ENCODE results near the gene PPFIA3.

GRCh38 chr19:49107625-49108459 is 11.5 kb upstream of the PPFIA3 start:
- TF ChIP-seq, protein P1, sequence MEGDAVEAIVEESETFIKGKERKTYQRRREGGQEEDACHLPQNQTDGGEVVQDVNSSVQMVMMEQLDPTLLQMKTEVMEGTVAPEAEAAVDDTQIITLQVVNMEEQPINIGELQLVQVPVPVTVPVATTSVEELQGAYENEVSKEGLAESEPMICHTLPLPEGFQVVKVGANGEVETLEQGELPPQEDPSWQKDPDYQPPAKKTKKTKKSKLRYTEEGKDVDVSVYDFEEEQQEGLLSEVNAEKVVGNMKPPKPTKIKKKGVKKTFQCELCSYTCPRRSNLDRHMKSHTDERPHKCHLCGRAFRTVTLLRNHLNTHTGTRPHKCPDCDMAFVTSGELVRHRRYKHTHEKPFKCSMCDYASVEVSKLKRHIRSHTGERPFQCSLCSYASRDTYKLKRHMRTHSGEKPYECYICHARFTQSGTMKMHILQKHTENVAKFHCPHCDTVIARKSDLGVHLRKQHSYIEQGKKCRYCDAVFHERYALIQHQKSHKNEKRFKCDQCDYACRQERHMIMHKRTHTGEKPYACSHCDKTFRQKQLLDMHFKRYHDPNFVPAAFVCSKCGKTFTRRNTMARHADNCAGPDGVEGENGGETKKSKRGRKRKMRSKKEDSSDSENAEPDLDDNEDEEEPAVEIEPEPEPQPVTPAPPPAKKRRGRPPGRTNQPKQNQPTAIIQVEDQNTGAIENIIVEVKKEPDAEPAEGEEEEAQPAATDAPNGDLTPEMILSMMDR (IDR thresholded peaks at IDR 0.05) = no peak
- no peak for TF ChIP-seq POLR2A (IDR thresholded peaks at IDR 0.05)
- TF ChIP-seq EP300 (IDR thresholded peaks at IDR 0.05) = no peak
